ENCODE results near the gene ZC3H12A. TPM values are rescaled to one million over a fixed set of nuclear protein-coding genes. Genes with fewer than 3 reads are reported as not detected.

The ZC3H12A gene
- total and polyA plus RNA-seq, 10 of the 15 experiments (the other 5 are each of a cell fraction or from before 2014, with no cell fraction given): 0.35 to 30.2 (median 13.8) TPM

- TF ChIP-seq, protein P1, sequence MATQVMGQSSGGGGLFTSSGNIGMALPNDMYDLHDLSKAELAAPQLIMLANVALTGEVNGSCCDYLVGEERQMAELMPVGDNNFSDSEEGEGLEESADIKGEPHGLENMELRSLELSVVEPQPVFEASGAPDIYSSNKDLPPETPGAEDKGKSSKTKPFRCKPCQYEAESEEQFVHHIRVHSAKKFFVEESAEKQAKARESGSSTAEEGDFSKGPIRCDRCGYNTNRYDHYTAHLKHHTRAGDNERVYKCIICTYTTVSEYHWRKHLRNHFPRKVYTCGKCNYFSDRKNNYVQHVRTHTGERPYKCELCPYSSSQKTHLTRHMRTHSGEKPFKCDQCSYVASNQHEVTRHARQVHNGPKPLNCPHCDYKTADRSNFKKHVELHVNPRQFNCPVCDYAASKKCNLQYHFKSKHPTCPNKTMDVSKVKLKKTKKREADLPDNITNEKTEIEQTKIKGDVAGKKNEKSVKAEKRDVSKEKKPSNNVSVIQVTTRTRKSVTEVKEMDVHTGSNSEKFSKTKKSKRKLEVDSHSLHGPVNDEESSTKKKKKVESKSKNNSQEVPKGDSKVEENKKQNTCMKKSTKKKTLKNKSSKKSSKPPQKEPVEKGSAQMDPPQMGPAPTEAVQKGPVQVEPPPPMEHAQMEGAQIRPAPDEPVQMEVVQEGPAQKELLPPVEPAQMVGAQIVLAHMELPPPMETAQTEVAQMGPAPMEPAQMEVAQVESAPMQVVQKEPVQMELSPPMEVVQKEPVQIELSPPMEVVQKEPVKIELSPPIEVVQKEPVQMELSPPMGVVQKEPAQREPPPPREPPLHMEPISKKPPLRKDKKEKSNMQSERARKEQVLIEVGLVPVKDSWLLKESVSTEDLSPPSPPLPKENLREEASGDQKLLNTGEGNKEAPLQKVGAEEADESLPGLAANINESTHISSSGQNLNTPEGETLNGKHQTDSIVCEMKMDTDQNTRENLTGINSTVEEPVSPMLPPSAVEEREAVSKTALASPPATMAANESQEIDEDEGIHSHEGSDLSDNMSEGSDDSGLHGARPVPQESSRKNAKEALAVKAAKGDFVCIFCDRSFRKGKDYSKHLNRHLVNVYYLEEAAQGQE (IDR thresholded peaks at IDR 0.05; ENCODE audit: low read depth, low read length): no peak
- 0 out of 2 replicates have a peak, but pooled peaks have one; percentile 27 for TF ChIP-seq BACH1 (IDR thresholded peaks at IDR 0.05; ENCODE audit: borderline replicate concordance)
- no peak for TF ChIP-seq ZNF622 (IDR thresholded peaks at IDR 0.05)
- TF ChIP-seq STAT3 (IDR thresholded peaks at IDR 0.05; ENCODE audit: low read depth, low read length): no peak
- TF ChIP-seq ETV6 (conservative IDR thresholded peaks at IDR 0.05 in 1 of 2, IDR thresholded peaks at IDR 0.05 in 1 of 2; ENCODE audit: borderline replicate concordance in 1 of 2, low read depth in 1 of 2): no peak
- no peak for TF ChIP-seq MTA3 (IDR thresholded peaks at IDR 0.05; ENCODE audit: borderline replicate concordance, low read length)
- peak; percentile 21 for TF ChIP-seq POLR2A (IDR thresholded peaks at IDR 0.05; ENCODE audit: low read depth, low read length)
- TF ChIP-seq DPF2 (IDR thresholded peaks at IDR 0.05): 0 out of 2 replicates have a peak, but pooled peaks have one; percentile 21
- TF ChIP-seq, protein P2, sequence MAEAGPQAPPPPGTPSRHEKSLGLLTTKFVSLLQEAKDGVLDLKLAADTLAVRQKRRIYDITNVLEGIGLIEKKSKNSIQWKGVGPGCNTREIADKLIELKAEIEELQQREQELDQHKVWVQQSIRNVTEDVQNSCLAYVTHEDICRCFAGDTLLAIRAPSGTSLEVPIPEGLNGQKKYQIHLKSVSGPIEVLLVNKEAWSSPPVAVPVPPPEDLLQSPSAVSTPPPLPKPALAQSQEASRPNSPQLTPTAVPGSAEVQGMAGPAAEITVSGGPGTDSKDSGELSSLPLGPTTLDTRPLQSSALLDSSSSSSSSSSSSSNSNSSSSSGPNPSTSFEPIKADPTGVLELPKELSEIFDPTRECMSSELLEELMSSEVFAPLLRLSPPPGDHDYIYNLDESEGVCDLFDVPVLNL (IDR thresholded peaks at IDR 0.05; ENCODE audit: low read depth, low read length): no peak
- no peak for TF ChIP-seq MYB (IDR thresholded peaks at IDR 0.05; ENCODE audit: borderline replicate concordance, low read depth, low read length)
- 0 out of 3 replicates have a peak, but pooled peaks have one; percentile 21 for TF ChIP-seq POU2F2 (IDR thresholded peaks at IDR 0.05; ENCODE audit: borderline replicate concordance, low read depth, low read length)
- TF ChIP-seq HDAC6 (IDR thresholded peaks at IDR 0.05; ENCODE audit: unreplicated experiment): no peak
- TF ChIP-seq CHD4 (IDR thresholded peaks at IDR 0.05): no peak
- no peak for TF ChIP-seq CBX3 (IDR thresholded peaks at IDR 0.05; ENCODE audit: borderline replicate concordance, low read depth)
- no peak for TF ChIP-seq KDM1A (IDR thresholded peaks at IDR 0.05; ENCODE audit: borderline replicate concordance)
- TF ChIP-seq CTCF (IDR thresholded peaks at IDR 0.05 in 2 of 3, conservative IDR thresholded peaks at IDR 0.05 in 1 of 3; ENCODE audit: control insufficient read depth in 2 of 3, extremely low read depth in 1 of 3, insufficient read depth in 1 of 3, low read depth in 3 of 3, low read length in 3 of 3): peak; percentile 94 to 99 (median 99)
- TF ChIP-seq SREBF1 (IDR thresholded peaks at IDR 0.05; ENCODE audit: low read length): no peak
- TF ChIP-seq GABPA (IDR thresholded peaks at IDR 0.05; ENCODE audit: low read depth): no peak
- TF ChIP-seq POLR2AphosphoS5 (IDR thresholded peaks at IDR 0.05; ENCODE audit: low read length): no peak
- no peak for TF ChIP-seq KLF5 (IDR thresholded peaks at IDR 0.05; ENCODE audit: partially characterized antibody)
- TF ChIP-seq TAF1 (IDR thresholded peaks at IDR 0.05; ENCODE audit: borderline replicate concordance, low read depth, low read length): no peak
- no peak for TF ChIP-seq SPI1 (IDR thresholded peaks at IDR 0.05; ENCODE audit: borderline replicate concordance, insufficient read depth, low read depth, low read length)
- TF ChIP-seq SIX5 (IDR thresholded peaks at IDR 0.05; ENCODE audit: low read depth, low read length, severe bottlenecking): no peak
These were observed 12.6 kb downstream of the ZC3H12A start (continued) for GRCh38 chr1:37486680-37487618.

Measured in GM12878 (cell line).